GM12891 (cell line): ENCODE results near the gene ROBO1.

Source experiments
- POLR2A ChIP-seq: IDR thresholded peaks from 2 replicates; pipeline ENCODE4 v1.6.1; 2011; ENCODE audit warnings: low read depth, low read length, control low read depth
- POLR2AphosphoS5 ChIP-seq: IDR thresholded peaks from 2 replicates; pipeline ENCODE4 v1.6.1; 2011; ENCODE audit warnings: low read depth, low read length, control low read depth
- SPI1 ChIP-seq: IDR thresholded peaks from 2 replicates; pipeline ENCODE4 v1.6.1; 2011; ENCODE audit warnings: low read depth, low read length, control low read depth
- TAF1 ChIP-seq: IDR thresholded peaks from 2 replicates; pipeline ENCODE4 v1.6.1; 2011; ENCODE audit warnings: low read depth, low read length, control low read depth

- TF ChIP-seq SPI1 (no peak), POLR2A (no peak), TAF1 (no peak), POLR2AphosphoS5 (no peak)
Measured at GRCh38 chr3:78977073-78977472, 790.7 kb downstream of the ROBO1 start.
